CD14-positive monocyte (primary cell): ENCODE results near the gene SNUPN. TPM values are rescaled to one million over a fixed set of nuclear protein-coding genes. Genes with fewer than 3 reads are reported as not detected.
"Not testable (repeated sequence)": the region's sequence is repeated elsewhere in the genome, so short reads cannot be mapped to it uniquely, and the experiment has no call there.

ENCODE experiments used
- DNase-seq, 3 donors: peaks; one replicate each; pipeline ENCODE4 v3.0.0-alpha.2; 2011 to 2022
- H2AFZ ChIP-seq: 2 replicates; pipeline ENCODE4 v1.6.0; 2012; ENCODE audit warnings: mild to moderate bottlenecking, low read depth, low read length, inconsistent platforms; ENCODE audit not compliant: insufficient read depth, poor library complexity, severe bottlenecking
- H3K27ac ChIP-seq, 2 donors: 1 replicate in 1 of 2; 2 replicates in 1 of 2; pipeline ENCODE4 v1.5.1; 2012 to 2013; ENCODE audit warnings: low read length in 2 of 2, control low read depth in 1 of 2, inconsistent platforms in 1 of 2, low read depth in 1 of 2, mild to moderate bottlenecking in 1 of 2
- H3K27me3 ChIP-seq, 2 donors: one replicate each; pipeline versions ENCODE4 v1.6.0 to v1.6.1; 2011 to 2013; ENCODE audit warnings: low read length in 2 of 2; ENCODE audit not compliant: control insufficient read depth in 2 of 2, insufficient read depth in 2 of 2
- H3K36me3 ChIP-seq, 2 donors: replicated peaks in 1 of 2; 1 replicate in 1 of 2; 2 replicates in 1 of 2; pipeline versions ENCODE4 v1.5.1 to v1.6.1; 2012 to 2013; ENCODE audit warnings: low read length in 2 of 2, control low read depth in 1 of 2, inconsistent platforms in 1 of 2, mild to moderate bottlenecking in 1 of 2; ENCODE audit not compliant: insufficient read depth in 2 of 2, control insufficient read depth in 1 of 2
- H3K4me1 ChIP-seq, 2 donors: 1 replicate in 1 of 2; 2 replicates in 1 of 2; pipeline versions ENCODE4 v1.5.1 to v1.6.1; 2012 to 2013; ENCODE audit warnings: low read length in 2 of 2, control low read depth in 1 of 2, inconsistent platforms in 1 of 2, mild to moderate bottlenecking in 1 of 2, moderate library complexity in 1 of 2; ENCODE audit not compliant: insufficient read depth in 2 of 2, control insufficient read depth in 1 of 2
- H3K4me2 ChIP-seq: replicated peaks from 2 replicates; pipeline ENCODE3; 2012; ENCODE audit warnings: low read length, moderate library complexity, mild to moderate bottlenecking; ENCODE audit not compliant: poor library complexity, severe bottlenecking; ENCODE audit errors: extremely low read depth
- H3K4me3 ChIP-seq, 3 experiments: fragments of 200-600 bp in 1 of 3; sonication (generic) in 1 of 3; replicated peaks in 1 of 3; 1 replicate in 2 of 3; 2 replicates in 1 of 3; pipeline ENCODE4 v1.5.1; 2011 to 2013; ENCODE audit warnings: low read length in 3 of 3, mild to moderate bottlenecking in 3 of 3, control low read depth in 2 of 3, low read depth in 2 of 3, inconsistent platforms in 1 of 3, moderate library complexity in 1 of 3
- H3K79me2 ChIP-seq: 2 replicates; pipeline ENCODE4 v1.6.0; 2012; ENCODE audit warnings: mild to moderate bottlenecking, control low read depth, inconsistent platforms, low read length, moderate library complexity; ENCODE audit not compliant: insufficient read depth
- H3K9ac ChIP-seq: 2 replicates; pipeline ENCODE4 v1.6.0; 2017; ENCODE audit warnings: low read length, mild to moderate bottlenecking; ENCODE audit not compliant: insufficient read depth, poor library complexity, severe bottlenecking
- H3K9me3 ChIP-seq, 2 donors: replicated peaks in 1 of 2; 1 replicate in 1 of 2; 2 replicates in 1 of 2; pipeline versions ENCODE4 v1.5.1 to v1.6.1; 2012 to 2013; ENCODE audit warnings: low read length in 2 of 2, control low read depth in 1 of 2; ENCODE audit not compliant: control insufficient read depth in 1 of 2, insufficient read depth in 1 of 2
- H4K20me1 ChIP-seq: 2 replicates; pipeline ENCODE4 v1.6.0; 2012; ENCODE audit warnings: mild to moderate bottlenecking, low read length, control low read depth, moderate library complexity; ENCODE audit not compliant: insufficient read depth
- H3K27ac Mint-ChIP-seq, 7 donors: one replicate each; pipeline ENCODE4 v1.8.0; 2020; ENCODE audit warnings: mild to moderate bottlenecking in 7 of 7, mixed read lengths in 7 of 7, moderate library complexity in 6 of 7, inconsistent platforms in 2 of 7
- H3K27me3 Mint-ChIP-seq, 3 donors: one replicate each; pipeline ENCODE4 v1.8.0; 2021 to 2022; ENCODE audit warnings: low read depth in 3 of 3, mild to moderate bottlenecking in 3 of 3, mixed read lengths in 3 of 3, moderate library complexity in 3 of 3, inconsistent platforms in 1 of 3
- H3K36me3 Mint-ChIP-seq, 2 donors: one replicate each; pipeline ENCODE4 v1.8.0; 2020; ENCODE audit warnings: mixed read lengths in 2 of 2, inconsistent platforms in 1 of 2, mild to moderate bottlenecking in 1 of 2
- H3K4me1 Mint-ChIP-seq: one replicate; pipeline ENCODE4 v1.8.0; 2020; ENCODE audit warnings: mild to moderate bottlenecking, mixed read lengths
- H3K4me3 Mint-ChIP-seq, 2 donors: one replicate each; pipeline ENCODE4 v1.8.0; 2020; ENCODE audit warnings: mild to moderate bottlenecking in 2 of 2, mixed read lengths in 2 of 2, moderate library complexity in 1 of 2
- H3K9me3 Mint-ChIP-seq, 7 donors: one replicate each; pipeline ENCODE4 v1.8.0; 2020 to 2022; ENCODE audit warnings: mixed read lengths in 7 of 7, mild to moderate bottlenecking in 6 of 7, moderate library complexity in 6 of 7, inconsistent platforms in 2 of 7
- CTCF ChIP-seq: fragments of 200-600 bp; IDR thresholded peaks from one replicate; pipeline ENCODE4 v1.8.0; 2022; ENCODE audit warnings: antibody characterized with exemption, mild to moderate bottlenecking
- WGBS: methylation state at CpG from one replicate; pipeline ENCODE4 v1.1.5; 2013; ENCODE audit warnings: missing lambda C conversion rate; ENCODE audit not compliant: insufficient coverage; 5-methylcytosine and 5-hydroxymethylcytosine counted together
- intact Hi-C, 2 donors: fragments of 100-400 bp; cut with micrococcal nuclease; formaldehyde crosslinking; loops; one replicate each; pipeline versions ENCODE4 v1.15.0 to v1.15.1; 2023
- polyA plus RNA-seq, 3 donors: library from polyadenylated mRNA; depleted of rRNA in 1 of 3; unstranded in 2 of 3; stranded (reverse) in 1 of 3; fragments of 300-500 nt in 2 of 3; fragments of >200 nt in 1 of 3; fragmentation: Illumina TruSeq in 2 of 3; gene quantifications; 1 replicate in 2 of 3; 2 replicates in 1 of 3; pipeline ENCODE4 v1.2.3, GENCODE V29; 2012 to 2021

The SNUPN gene
- polyA plus RNA-seq, 3 donors, result 11.7 to 31.8 (median 29.3) TPM

GRCh38 chr15:75589071-75589470, 36.5 kb downstream of the SNUPN start:
- no peaks in the 10 kb centered on the region for H3K4me1 ChIP-seq
- Mint-ChIP-seq H3K4me1 (no peaks in the 10 kb centered on the region), H3K4me3 (no peak overlapping the region), H3K27ac (peak overlapping the region in 2 of 7 donors; percentile 15 to 54), H3K36me3 (peaks cover 23 to 53% of the 10 kb centered on the region in 2 donors), H3K27me3 (peaks cover 0 to 2% (median 2%) of the 10 kb centered on the region in 3 donors), H3K9me3 (no peaks in the 10 kb centered on the region)
- intact Hi-C loops, result no loop called here
- no peaks in the 10 kb centered on the region for H3K9me3 ChIP-seq
- H3K27me3 ChIP-seq, result no peaks in the 10 kb centered on the region
- H3K9ac ChIP-seq, result no peak overlapping the region
- DNase-seq, result no peak
- no peak overlapping the region for H3K27ac ChIP-seq
- no peak overlapping the region for H3K4me2 ChIP-seq
- no peak overlapping the region for H2AFZ ChIP-seq
- no peaks in the 10 kb centered on the region for H4K20me1 ChIP-seq
- TF ChIP-seq CTCF, result no peak
- no peak overlapping the region for H3K4me3 ChIP-seq
- 90% methylated on average over 3 of the region's 5 CpGs for WGBS
- H3K36me3 ChIP-seq, result peaks cover 7 to 17% of the 10 kb centered on the region in 2 donors
- H3K79me2 ChIP-seq, result no peaks in the 10 kb centered on the region

DNA sequence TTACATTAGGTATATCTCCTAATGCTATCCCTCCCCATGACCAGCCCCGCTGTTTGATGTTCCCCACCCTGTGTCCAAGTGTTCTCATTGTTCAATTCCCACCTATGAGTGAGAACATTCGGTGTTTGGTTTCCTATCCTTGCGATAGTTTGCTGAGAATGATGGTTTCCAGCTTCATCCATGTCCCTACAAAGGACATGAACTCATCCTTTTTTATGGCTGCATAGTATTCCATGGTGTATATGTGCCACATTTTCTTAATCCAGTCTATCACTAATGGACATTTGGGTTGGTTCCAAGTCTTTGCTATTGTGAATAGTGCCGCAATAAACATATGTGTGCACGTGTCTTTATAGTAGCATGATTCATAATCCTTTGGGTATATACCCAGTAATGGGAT, 39.1 kb downstream of the SNUPN start:
- H3K79me2 ChIP-seq, DNase-seq, H3K9me3 ChIP-seq, H3K27ac Mint-ChIP-seq, H3K36me3 ChIP-seq, H3K9me3 Mint-ChIP-seq, H3K27ac ChIP-seq, H3K9ac ChIP-seq, H2AFZ ChIP-seq, intact Hi-C loops, H3K4me2 ChIP-seq, H3K4me3 ChIP-seq, H3K27me3 ChIP-seq, H3K27me3 Mint-ChIP-seq, H3K4me1 Mint-ChIP-seq, H4K20me1 ChIP-seq, H3K4me1 ChIP-seq: not testable (repeated sequence)
- peaks cover 10 to 27% of the 10 kb centered on the region in 2 donors for H3K36me3 Mint-ChIP-seq
- WGBS, result 100% methylated on average over 1 of the region's 5 CpGs
- peak overlapping the region in 1 of 2 donors; percentile 16 for H3K4me3 Mint-ChIP-seq
